Measurements from ENCODE around the gene CLEC18A.
"Not testable (repeated sequence)": the region's sequence is repeated elsewhere in the genome, so short reads cannot be mapped to it uniquely, and the experiment has no call there.

The CLEC18A gene

GRCh38 chr16:69950411-69950810 is 723 bp upstream of the CLEC18A start:
- in situ Hi-C loops (cut with MboI; ENCODE audit: low sequenced_read_pairs): not testable (repeated sequence)

GRCh38 chr16:69951672-69952031 is 518 bp downstream of the CLEC18A start:
- in situ Hi-C loops (cut with MboI; ENCODE audit: low sequenced_read_pairs): not testable (repeated sequence)

- in situ Hi-C loops (cut with MboI; ENCODE audit: low sequenced_read_pairs): not testable (repeated sequence)
Measured at GRCh38 chr16:69952116-69952515, 982 bp downstream of the CLEC18A start.

GRCh38 chr16:69952572-69953355 is 1.6 kb downstream of the CLEC18A start:
- in situ Hi-C loops (cut with MboI; ENCODE audit: low sequenced_read_pairs): not testable (repeated sequence)

GRCh38 chr16:69954241-69954640 is 3.1 kb downstream of the CLEC18A start:
- in situ Hi-C loops (cut with MboI; ENCODE audit: low sequenced_read_pairs): not testable (repeated sequence)

GRCh38 chr16:69963312-69963711 is 12.2 kb downstream of the CLEC18A start:
- in situ Hi-C loops (cut with MboI; ENCODE audit: low sequenced_read_pairs): not testable (repeated sequence)

GRCh38 chr16:69964960-69965660 is 14.0 kb downstream of the CLEC18A start:
- in situ Hi-C loops (cut with MboI; ENCODE audit: low sequenced_read_pairs): not testable (repeated sequence)

- in situ Hi-C loops (cut with MboI; ENCODE audit: low sequenced_read_pairs): not testable (repeated sequence)
Measured at GRCh38 chr16:69965661-69966054, 14.5 kb downstream of the CLEC18A start.

GRCh38 chr16:69967688-69968087 is 16.6 kb downstream of the CLEC18A start:
- in situ Hi-C loops (cut with MboI; ENCODE audit: low sequenced_read_pairs): not testable (repeated sequence)

GRCh38 chr16:69968125-69968524 is 17.0 kb downstream of the CLEC18A start:
- in situ Hi-C loops (cut with MboI; ENCODE audit: low sequenced_read_pairs): not testable (repeated sequence)

GRCh38 chr16:69969657-69970056 is 18.5 kb downstream of the CLEC18A start:
- in situ Hi-C loops (cut with MboI; ENCODE audit: low sequenced_read_pairs): not testable (repeated sequence)

- in situ Hi-C loops (cut with MboI; ENCODE audit: low sequenced_read_pairs): not testable (repeated sequence)
Measured at GRCh38 chr16:69972120-69972519, 21.0 kb downstream of the CLEC18A start.

GRCh38 chr16:69972935-69973334 is 21.8 kb downstream of the CLEC18A start:
- in situ Hi-C loops (cut with MboI; ENCODE audit: low sequenced_read_pairs): not testable (repeated sequence)

- in situ Hi-C loops (cut with MboI; ENCODE audit: low sequenced_read_pairs): not testable (repeated sequence)
Measured at GRCh38 chr16:69985196-69985595, 34.1 kb downstream of the CLEC18A start.

- in situ Hi-C loops (cut with MboI; ENCODE audit: low sequenced_read_pairs): not testable (repeated sequence)
Measured at GRCh38 chr16:69997956-69998355, 46.8 kb downstream of the CLEC18A start.

GRCh38 chr16:69999801-70000200 is 48.7 kb downstream of the CLEC18A start:
- in situ Hi-C loops (cut with MboI; ENCODE audit: low sequenced_read_pairs): not testable (repeated sequence)

- in situ Hi-C loops (cut with MboI; ENCODE audit: low sequenced_read_pairs): not testable (repeated sequence)
Measured at GRCh38 chr16:70003511-70003910, 52.4 kb downstream of the CLEC18A start.

GRCh38 chr16:70008604-70009003 is 57.5 kb downstream of the CLEC18A start:
- in situ Hi-C loops (cut with MboI; ENCODE audit: low sequenced_read_pairs): not testable (repeated sequence)

GRCh38 chr16:70010615-70011014 is 59.5 kb downstream of the CLEC18A start:
- in situ Hi-C loops (cut with MboI; ENCODE audit: low sequenced_read_pairs): not testable (repeated sequence)

- in situ Hi-C loops (cut with MboI; ENCODE audit: low sequenced_read_pairs): not testable (repeated sequence)
Measured at GRCh38 chr16:70011120-70011519, 60.0 kb downstream of the CLEC18A start.

GRCh38 chr16:70012354-70012753 is 61.2 kb downstream of the CLEC18A start:
- in situ Hi-C loops (cut with MboI; ENCODE audit: low sequenced_read_pairs): not testable (repeated sequence)

GRCh38 chr16:70012951-70013350 is 61.8 kb downstream of the CLEC18A start:
- in situ Hi-C loops (cut with MboI; ENCODE audit: low sequenced_read_pairs): not testable (repeated sequence)
